HEK293 (cell line): ENCODE data around the gene PRXL2B.

Experiments used
- BCL11B ChIP-seq: fragments of 450-650 bp; formaldehyde crosslinking; IDR thresholded peaks from 2 replicates; pipeline ENCODE4 v1.5.1; 2016; ENCODE audit warnings: low read depth, missing biosample characterization, missing genetic modification characterization
- GLIS2 ChIP-seq: fragments of 450-650 bp; formaldehyde crosslinking; IDR thresholded peaks from 2 replicates; pipeline ENCODE4 v1.5.1; 2016; ENCODE audit warnings: missing biosample characterization, missing genetic modification characterization
- MYNN ChIP-seq: fragments of 450-650 bp; formaldehyde crosslinking; IDR thresholded peaks from 2 replicates; pipeline ENCODE4 v1.5.1; 2016; ENCODE audit warnings: missing biosample characterization, missing genetic modification characterization, borderline replicate concordance
- MZF1 ChIP-seq: fragments of 450-650 bp; formaldehyde crosslinking; IDR thresholded peaks from 2 replicates; pipeline ENCODE4 v1.5.1; 2017; ENCODE audit warnings: missing biosample characterization, missing genetic modification characterization, borderline replicate concordance
- TCF7L2 ChIP-seq: IDR thresholded peaks from 2 replicates; pipeline ENCODE4 v1.6.1; 2011; ENCODE audit warnings: low read depth, mild to moderate bottlenecking, inconsistent platforms, low read length, moderate library complexity, borderline replicate concordance
- ZBTB1 ChIP-seq: fragments of 450-650 bp; formaldehyde crosslinking; IDR thresholded peaks from 2 replicates; pipeline ENCODE4 v1.5.1; 2016; ENCODE audit warnings: missing biosample characterization, missing genetic modification characterization
- ZBTB20 ChIP-seq: fragments of 450-650 bp; formaldehyde crosslinking; IDR thresholded peaks from 2 replicates; pipeline ENCODE4 v1.5.1; 2016; ENCODE audit warnings: missing biosample characterization, missing genetic modification characterization
- ZNF138 ChIP-seq: fragments of 450-650 bp; formaldehyde crosslinking; IDR thresholded peaks from 2 replicates; pipeline ENCODE4 v1.5.1; 2016; ENCODE audit warnings: missing biosample characterization, missing genetic modification characterization, borderline replicate concordance
- ZNF239 ChIP-seq: fragments of 450-650 bp; formaldehyde crosslinking; IDR thresholded peaks from 2 replicates; pipeline ENCODE4 v1.5.1; 2016; ENCODE audit warnings: missing biosample characterization, missing genetic modification characterization
- ZNF24 ChIP-seq: fragments of 450-650 bp; formaldehyde crosslinking; IDR thresholded peaks from 2 replicates; pipeline ENCODE4 v1.5.1; 2016; ENCODE audit warnings: missing biosample characterization, missing genetic modification characterization
- ZNF521 ChIP-seq: fragments of 450-650 bp; formaldehyde crosslinking; IDR thresholded peaks from 2 replicates; pipeline ENCODE4 v1.5.1; 2017; ENCODE audit warnings: missing biosample characterization, mild to moderate bottlenecking, missing genetic modification characterization
- ZNF529 ChIP-seq: fragments of 450-650 bp; formaldehyde crosslinking; IDR thresholded peaks from 2 replicates; pipeline ENCODE4 v1.5.1; 2017; ENCODE audit warnings: missing genetic modification characterization, missing biosample characterization; ENCODE audit not compliant: insufficient replicate concordance
- ZNF530 ChIP-seq: fragments of 450-650 bp; formaldehyde crosslinking; IDR thresholded peaks from 2 replicates; pipeline ENCODE4 v1.5.1; 2016; ENCODE audit warnings: low read depth, missing biosample characterization, missing genetic modification characterization
- ZNF626 ChIP-seq: fragments of 450-650 bp; sonication (Bioruptor Pico); formaldehyde crosslinking; IDR thresholded peaks from 2 replicates; pipeline ENCODE4 v1.5.1; 2018; ENCODE audit warnings: missing biosample characterization, missing genetic modification characterization, inconsistent platforms
- ZNF664 ChIP-seq: fragments of 450-650 bp; formaldehyde crosslinking; IDR thresholded peaks from 2 replicates; pipeline ENCODE4 v1.5.1; 2016; ENCODE audit warnings: missing biosample characterization, missing genetic modification characterization
- ZNF792 ChIP-seq: fragments of 450-650 bp; formaldehyde crosslinking; IDR thresholded peaks from 2 replicates; pipeline ENCODE4 v1.5.1; 2016; ENCODE audit warnings: missing biosample characterization, missing genetic modification characterization
- ZNF837 ChIP-seq: fragments of 450-650 bp; formaldehyde crosslinking; IDR thresholded peaks from 2 replicates; pipeline ENCODE4 v1.5.1; 2016; ENCODE audit warnings: missing biosample characterization, missing genetic modification characterization
- TF ChIP-seq, protein P1 (sequence below): fragments of 450-650 bp; formaldehyde crosslinking; IDR thresholded peaks from 2 replicates; pipeline ENCODE4 v1.5.0; 2017; ENCODE audit warnings: missing biosample characterization, missing genetic modification characterization, borderline replicate concordance
- TF ChIP-seq, protein P2 (sequence below): fragments of 450-650 bp; formaldehyde crosslinking; IDR thresholded peaks from 2 replicates; pipeline ENCODE4 v1.5.1; 2016; ENCODE audit warnings: missing biosample characterization, missing genetic modification characterization, borderline replicate concordance
- TF ChIP-seq, protein P3 (sequence below): fragments of 450-650 bp; formaldehyde crosslinking; IDR thresholded peaks from 2 replicates; pipeline ENCODE4 v1.5.1; 2017; ENCODE audit warnings: missing biosample characterization, missing genetic modification characterization
- TF ChIP-seq, protein P4 (sequence below): fragments of 450-650 bp; IDR thresholded peaks from 2 replicates; pipeline ENCODE4 v1.5.1; 2018; ENCODE audit warnings: missing biosample characterization, missing genetic modification characterization
- TF ChIP-seq, protein P5 (sequence below): fragments of 450-650 bp; formaldehyde crosslinking; IDR thresholded peaks from 2 replicates; pipeline ENCODE4 v1.5.1; 2016; ENCODE audit warnings: missing biosample characterization, missing genetic modification characterization
- TF ChIP-seq, protein P6 (sequence below): fragments of 450-650 bp; formaldehyde crosslinking; IDR thresholded peaks from 2 replicates; pipeline ENCODE4 v1.5.1; 2017; ENCODE audit warnings: missing biosample characterization, missing genetic modification characterization
- TF ChIP-seq, protein P7 (sequence below): fragments of 450-650 bp; formaldehyde crosslinking; IDR thresholded peaks from 2 replicates; pipeline ENCODE4 v1.5.1; 2017; ENCODE audit warnings: missing biosample characterization, missing genetic modification characterization

Gene PRXL2B

DNA sequence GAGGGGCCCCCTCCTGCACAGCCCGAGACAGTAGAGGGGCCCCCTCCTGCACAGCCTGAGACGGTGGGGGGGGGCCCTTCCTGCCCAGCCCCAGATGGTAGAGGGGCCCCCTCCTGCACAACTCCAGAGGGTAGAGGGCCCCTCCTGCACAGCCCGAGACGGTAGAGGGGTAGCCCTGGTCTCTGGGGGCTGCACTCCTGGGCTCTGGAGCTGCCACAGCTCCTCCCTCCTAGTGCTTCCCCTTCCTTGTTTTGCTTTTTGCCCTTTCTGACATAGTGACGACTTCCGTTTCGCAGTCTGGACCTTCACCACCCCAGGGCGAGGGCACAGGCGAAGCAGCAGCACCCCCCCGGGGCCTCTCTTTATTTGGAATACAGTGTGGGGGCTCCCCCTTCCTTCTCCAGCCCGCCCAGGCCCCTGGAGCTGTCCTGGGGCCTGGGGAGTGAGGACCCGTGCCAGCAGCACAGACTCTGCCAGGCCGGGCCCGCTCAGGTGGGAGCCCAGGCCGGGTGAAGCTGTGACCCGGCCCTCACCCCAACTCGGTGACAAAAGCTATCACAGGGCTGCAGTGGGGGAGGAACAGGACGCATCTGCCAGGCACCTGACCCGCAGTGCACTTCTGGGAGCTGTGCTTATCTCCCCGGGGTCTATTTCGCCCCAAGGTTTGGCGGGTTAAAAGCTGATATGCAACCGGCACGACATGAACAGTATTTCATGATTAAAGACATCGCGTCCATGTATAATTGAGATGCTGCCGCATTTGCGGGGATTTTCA is 1.1 kb upstream of the PRXL2B start (continued):
- TF ChIP-seq TCF7L2 (no peak), ZNF664 (tag by site-specific recombination) (no peak), ZNF239 (no peak), ZNF521 (tag by site-specific recombination) (no peak), ZBTB20 (tag by site-specific recombination) (peak; percentile 70), MZF1 (tag by site-specific recombination) (no peak), ZBTB1 (tag by site-specific recombination) (no peak), BCL11B (tag by site-specific recombination) (no peak), MYNN (tag by site-specific recombination) (no peak), ZNF24 (tag by site-specific recombination) (no peak), ZNF626 (no peak), ZNF530 (tag by site-specific recombination) (no peak), ZNF792 (no peak), ZNF837 (tag by site-specific recombination) (no peak), GLIS2 (peak; percentile 59), ZNF529 (no peak), ZNF138 (tag by site-specific recombination) (no peak)
- TF ChIP-seq, protein P1, sequence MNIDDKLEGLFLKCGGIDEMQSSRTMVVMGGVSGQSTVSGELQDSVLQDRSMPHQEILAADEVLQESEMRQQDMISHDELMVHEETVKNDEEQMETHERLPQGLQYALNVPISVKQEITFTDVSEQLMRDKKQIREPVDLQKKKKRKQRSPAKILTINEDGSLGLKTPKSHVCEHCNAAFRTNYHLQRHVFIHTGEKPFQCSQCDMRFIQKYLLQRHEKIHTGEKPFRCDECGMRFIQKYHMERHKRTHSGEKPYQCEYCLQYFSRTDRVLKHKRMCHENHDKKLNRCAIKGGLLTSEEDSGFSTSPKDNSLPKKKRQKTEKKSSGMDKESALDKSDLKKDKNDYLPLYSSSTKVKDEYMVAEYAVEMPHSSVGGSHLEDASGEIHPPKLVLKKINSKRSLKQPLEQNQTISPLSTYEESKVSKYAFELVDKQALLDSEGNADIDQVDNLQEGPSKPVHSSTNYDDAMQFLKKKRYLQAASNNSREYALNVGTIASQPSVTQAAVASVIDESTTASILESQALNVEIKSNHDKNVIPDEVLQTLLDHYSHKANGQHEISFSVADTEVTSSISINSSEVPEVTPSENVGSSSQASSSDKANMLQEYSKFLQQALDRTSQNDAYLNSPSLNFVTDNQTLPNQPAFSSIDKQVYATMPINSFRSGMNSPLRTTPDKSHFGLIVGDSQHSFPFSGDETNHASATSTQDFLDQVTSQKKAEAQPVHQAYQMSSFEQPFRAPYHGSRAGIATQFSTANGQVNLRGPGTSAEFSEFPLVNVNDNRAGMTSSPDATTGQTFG (tag by site-specific recombination), result no peak
- TF ChIP-seq, protein P2, sequence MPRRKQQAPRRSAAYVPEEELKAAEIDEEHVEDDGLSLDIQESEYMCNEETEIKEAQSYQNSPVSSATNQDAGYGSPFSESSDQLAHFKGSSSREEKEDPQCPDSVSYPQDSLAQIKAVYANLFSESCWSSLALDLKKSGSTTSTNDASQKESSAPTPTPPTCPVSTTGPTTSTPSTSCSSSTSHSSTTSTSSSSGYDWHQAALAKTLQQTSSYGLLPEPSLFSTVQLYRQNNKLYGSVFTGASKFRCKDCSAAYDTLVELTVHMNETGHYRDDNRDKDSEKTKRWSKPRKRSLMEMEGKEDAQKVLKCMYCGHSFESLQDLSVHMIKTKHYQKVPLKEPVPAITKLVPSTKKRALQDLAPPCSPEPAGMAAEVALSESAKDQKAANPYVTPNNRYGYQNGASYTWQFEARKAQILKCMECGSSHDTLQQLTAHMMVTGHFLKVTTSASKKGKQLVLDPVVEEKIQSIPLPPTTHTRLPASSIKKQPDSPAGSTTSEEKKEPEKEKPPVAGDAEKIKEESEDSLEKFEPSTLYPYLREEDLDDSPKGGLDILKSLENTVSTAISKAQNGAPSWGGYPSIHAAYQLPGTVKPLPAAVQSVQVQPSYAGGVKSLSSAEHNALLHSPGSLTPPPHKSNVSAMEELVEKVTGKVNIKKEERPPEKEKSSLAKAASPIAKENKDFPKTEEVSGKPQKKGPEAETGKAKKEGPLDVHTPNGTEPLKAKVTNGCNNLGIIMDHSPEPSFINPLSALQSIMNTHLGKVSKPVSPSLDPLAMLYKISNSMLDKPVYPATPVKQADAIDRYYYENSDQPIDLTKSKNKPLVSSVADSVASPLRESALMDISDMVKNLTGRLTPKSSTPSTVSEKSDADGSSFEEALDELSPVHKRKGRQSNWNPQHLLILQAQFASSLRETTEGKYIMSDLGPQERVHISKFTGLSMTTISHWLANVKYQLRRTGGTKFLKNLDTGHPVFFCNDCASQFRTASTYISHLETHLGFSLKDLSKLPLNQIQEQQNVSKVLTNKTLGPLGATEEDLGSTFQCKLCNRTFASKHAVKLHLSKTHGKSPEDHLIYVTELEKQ (tag by site-specific recombination), result no peak
- TF ChIP-seq, protein P3, sequence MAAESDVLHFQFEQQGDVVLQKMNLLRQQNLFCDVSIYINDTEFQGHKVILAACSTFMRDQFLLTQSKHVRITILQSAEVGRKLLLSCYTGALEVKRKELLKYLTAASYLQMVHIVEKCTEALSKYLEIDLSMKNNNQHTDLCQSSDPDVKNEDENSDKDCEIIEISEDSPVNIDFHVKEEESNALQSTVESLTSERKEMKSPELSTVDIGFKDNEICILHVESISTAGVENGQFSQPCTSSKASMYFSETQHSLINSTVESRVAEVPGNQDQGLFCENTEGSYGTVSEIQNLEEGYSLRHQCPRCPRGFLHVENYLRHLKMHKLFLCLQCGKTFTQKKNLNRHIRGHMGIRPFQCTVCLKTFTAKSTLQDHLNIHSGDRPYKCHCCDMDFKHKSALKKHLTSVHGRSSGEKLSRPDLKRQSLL (tag by site-specific recombination), result peak; percentile 68; the same call in 1 of the 2 replicates
- TF ChIP-seq, protein P4, sequence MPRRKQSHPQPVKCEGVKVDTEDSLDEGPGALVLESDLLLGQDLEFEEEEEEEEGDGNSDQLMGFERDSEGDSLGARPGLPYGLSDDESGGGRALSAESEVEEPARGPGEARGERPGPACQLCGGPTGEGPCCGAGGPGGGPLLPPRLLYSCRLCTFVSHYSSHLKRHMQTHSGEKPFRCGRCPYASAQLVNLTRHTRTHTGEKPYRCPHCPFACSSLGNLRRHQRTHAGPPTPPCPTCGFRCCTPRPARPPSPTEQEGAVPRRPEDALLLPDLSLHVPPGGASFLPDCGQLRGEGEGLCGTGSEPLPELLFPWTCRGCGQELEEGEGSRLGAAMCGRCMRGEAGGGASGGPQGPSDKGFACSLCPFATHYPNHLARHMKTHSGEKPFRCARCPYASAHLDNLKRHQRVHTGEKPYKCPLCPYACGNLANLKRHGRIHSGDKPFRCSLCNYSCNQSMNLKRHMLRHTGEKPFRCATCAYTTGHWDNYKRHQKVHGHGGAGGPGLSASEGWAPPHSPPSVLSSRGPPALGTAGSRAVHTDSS (tag by site-specific recombination), result no peak
- TF ChIP-seq, protein P5, sequence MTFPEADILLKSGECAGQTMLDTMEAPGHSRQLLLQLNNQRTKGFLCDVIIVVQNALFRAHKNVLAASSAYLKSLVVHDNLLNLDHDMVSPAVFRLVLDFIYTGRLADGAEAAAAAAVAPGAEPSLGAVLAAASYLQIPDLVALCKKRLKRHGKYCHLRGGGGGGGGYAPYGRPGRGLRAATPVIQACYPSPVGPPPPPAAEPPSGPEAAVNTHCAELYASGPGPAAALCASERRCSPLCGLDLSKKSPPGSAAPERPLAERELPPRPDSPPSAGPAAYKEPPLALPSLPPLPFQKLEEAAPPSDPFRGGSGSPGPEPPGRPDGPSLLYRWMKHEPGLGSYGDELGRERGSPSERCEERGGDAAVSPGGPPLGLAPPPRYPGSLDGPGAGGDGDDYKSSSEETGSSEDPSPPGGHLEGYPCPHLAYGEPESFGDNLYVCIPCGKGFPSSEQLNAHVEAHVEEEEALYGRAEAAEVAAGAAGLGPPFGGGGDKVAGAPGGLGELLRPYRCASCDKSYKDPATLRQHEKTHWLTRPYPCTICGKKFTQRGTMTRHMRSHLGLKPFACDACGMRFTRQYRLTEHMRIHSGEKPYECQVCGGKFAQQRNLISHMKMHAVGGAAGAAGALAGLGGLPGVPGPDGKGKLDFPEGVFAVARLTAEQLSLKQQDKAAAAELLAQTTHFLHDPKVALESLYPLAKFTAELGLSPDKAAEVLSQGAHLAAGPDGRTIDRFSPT (tag by site-specific recombination), result peak; percentile 60
- TF ChIP-seq, protein P6, sequence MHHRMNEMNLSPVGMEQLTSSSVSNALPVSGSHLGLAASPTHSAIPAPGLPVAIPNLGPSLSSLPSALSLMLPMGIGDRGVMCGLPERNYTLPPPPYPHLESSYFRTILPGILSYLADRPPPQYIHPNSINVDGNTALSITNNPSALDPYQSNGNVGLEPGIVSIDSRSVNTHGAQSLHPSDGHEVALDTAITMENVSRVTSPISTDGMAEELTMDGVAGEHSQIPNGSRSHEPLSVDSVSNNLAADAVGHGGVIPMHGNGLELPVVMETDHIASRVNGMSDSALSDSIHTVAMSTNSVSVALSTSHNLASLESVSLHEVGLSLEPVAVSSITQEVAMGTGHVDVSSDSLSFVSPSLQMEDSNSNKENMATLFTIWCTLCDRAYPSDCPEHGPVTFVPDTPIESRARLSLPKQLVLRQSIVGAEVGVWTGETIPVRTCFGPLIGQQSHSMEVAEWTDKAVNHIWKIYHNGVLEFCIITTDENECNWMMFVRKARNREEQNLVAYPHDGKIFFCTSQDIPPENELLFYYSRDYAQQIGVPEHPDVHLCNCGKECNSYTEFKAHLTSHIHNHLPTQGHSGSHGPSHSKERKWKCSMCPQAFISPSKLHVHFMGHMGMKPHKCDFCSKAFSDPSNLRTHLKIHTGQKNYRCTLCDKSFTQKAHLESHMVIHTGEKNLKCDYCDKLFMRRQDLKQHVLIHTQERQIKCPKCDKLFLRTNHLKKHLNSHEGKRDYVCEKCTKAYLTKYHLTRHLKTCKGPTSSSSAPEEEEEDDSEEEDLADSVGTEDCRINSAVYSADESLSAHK (tag by site-specific recombination), result no peak
- TF ChIP-seq, protein P7, sequence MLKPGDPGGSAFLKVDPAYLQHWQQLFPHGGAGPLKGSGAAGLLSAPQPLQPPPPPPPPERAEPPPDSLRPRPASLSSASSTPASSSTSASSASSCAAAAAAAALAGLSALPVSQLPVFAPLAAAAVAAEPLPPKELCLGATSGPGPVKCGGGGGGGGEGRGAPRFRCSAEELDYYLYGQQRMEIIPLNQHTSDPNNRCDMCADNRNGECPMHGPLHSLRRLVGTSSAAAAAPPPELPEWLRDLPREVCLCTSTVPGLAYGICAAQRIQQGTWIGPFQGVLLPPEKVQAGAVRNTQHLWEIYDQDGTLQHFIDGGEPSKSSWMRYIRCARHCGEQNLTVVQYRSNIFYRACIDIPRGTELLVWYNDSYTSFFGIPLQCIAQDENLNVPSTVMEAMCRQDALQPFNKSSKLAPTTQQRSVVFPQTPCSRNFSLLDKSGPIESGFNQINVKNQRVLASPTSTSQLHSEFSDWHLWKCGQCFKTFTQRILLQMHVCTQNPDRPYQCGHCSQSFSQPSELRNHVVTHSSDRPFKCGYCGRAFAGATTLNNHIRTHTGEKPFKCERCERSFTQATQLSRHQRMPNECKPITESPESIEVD (tag by site-specific recombination), result no peak
